ENCODE measurements around the gene UVRAG. TPM values are rescaled to one million over a fixed set of nuclear protein-coding genes. Genes with fewer than 3 reads are reported as not detected.

UVRAG gene
- total and polyA plus RNA-seq, 10 donors = 13.8 to 80.8 (median 42.9) TPM

- H3K9me3 ChIP-seq = no peaks in the 10 kb centered on the region
- H3K4me1 ChIP-seq = no peaks in the 10 kb centered on the region
- H3K4me3 ChIP-seq = no peak overlapping the region
- H3K36me3 ChIP-seq = peaks cover 0 to 48% (median 2%) of the 10 kb centered on the region in 6 donors
- no peak for DNase-seq
- intact Hi-C loops (cut with DNase I; ENCODE audit: low total_unique reads) = no loop called here
- 44 to 60% (median 47%) methylated on average over 1 of the region's 1 CpG for WGBS, 5 donors
- no peak overlapping the region for H3K27ac ChIP-seq
- TF ChIP-seq CTCF (IDR thresholded peaks at IDR 0.05 in 8 of 11, conservative IDR thresholded peaks at IDR 0.05 in 3 of 11) (no peak), POLR2A (IDR thresholded peaks at IDR 0.05) (no peak), POLR2AphosphoS5 (IDR thresholded peaks at IDR 0.05) (no peak)
- no peaks in the 10 kb centered on the region for H3K27me3 ChIP-seq (replicated peaks in 1 of 7)
Observed at GRCh38 chr11:76025068-76025467, 210.1 kb downstream of the UVRAG start.

GRCh38 chr11:76025817-76026216, 210.8 kb downstream of the UVRAG start:
- H3K27ac ChIP-seq = no peak overlapping the region
- H3K9me3 ChIP-seq = no peaks in the 10 kb centered on the region
- DNase-seq = no peak
- intact Hi-C loops (cut with DNase I; ENCODE audit: low total_unique reads) = no loop called here
- no peaks in the 10 kb centered on the region for H3K4me1 ChIP-seq
- peaks cover 0 to 48% (median under 1%) of the 10 kb centered on the region in 6 donors for H3K36me3 ChIP-seq
- H3K4me3 ChIP-seq = no peak overlapping the region
- TF ChIP-seq POLR2AphosphoS5 (IDR thresholded peaks at IDR 0.05) (no peak), POLR2A (IDR thresholded peaks at IDR 0.05) (no peak)
- H3K27me3 ChIP-seq (replicated peaks in 1 of 7) = no peaks in the 10 kb centered on the region
- 93 to 99% (median 96%) methylated on average over 3 of the region's 3 CpGs for WGBS, 5 donors

- Histone ChIP-seq H3K4me1 (no peaks in the 10 kb centered on the region), H3K27ac (no peak overlapping the region), H3K9me3 (no peaks in the 10 kb centered on the region), H3K36me3 (peaks cover 0 to 49% (median 0%) of the 10 kb centered on the region in 6 donors), H3K27me3 (replicated peaks in 1 of 7) (no peaks in the 10 kb centered on the region), H3K4me3 (no peak overlapping the region)
- no peak for DNase-seq
- TF ChIP-seq POLR2AphosphoS5 (IDR thresholded peaks at IDR 0.05) (no peak), POLR2A (IDR thresholded peaks at IDR 0.05) (no peak), CTCF (IDR thresholded peaks at IDR 0.05 in 8 of 11, conservative IDR thresholded peaks at IDR 0.05 in 3 of 11) (no peak)
- intact Hi-C loops (cut with DNase I; ENCODE audit: low total_unique reads) = no loop called here
Observed at GRCh38 chr11:76026281-76026680, 211.3 kb downstream of the UVRAG start.

GRCh38 chr11:76026862-76027261, 211.9 kb downstream of the UVRAG start:
- TF ChIP-seq POLR2A (IDR thresholded peaks at IDR 0.05) = no peak
- intact Hi-C loops (cut with DNase I; ENCODE audit: low total_unique reads) = no loop called here
- Histone ChIP-seq H3K4me1 (no peaks in the 10 kb centered on the region), H3K27me3 (replicated peaks in 1 of 7) (no peaks in the 10 kb centered on the region), H3K9me3 (no peaks in the 10 kb centered on the region), H3K36me3 (peaks cover 0 to 46% (median 0%) of the 10 kb centered on the region in 6 donors), H3K4me3 (no peak overlapping the region), H3K27ac (no peak overlapping the region)
- 87 to 98% (median 90%) methylated on average over 1 of the region's 1 CpG for WGBS, 5 donors
- no peak for DNase-seq

GRCh38 chr11:76030286-76030685, 215.3 kb downstream of the UVRAG start:
- Histone ChIP-seq H3K4me3 (no peak overlapping the region), H3K9me3 (no peaks in the 10 kb centered on the region), H3K36me3 (peaks cover 0 to 30% (median 0%) of the 10 kb centered on the region in 6 donors), H3K27ac (no peak overlapping the region), H3K4me1 (peaks cover 0 to 13% (median 3%) of the 10 kb centered on the region in 6 donors), H3K27me3 (replicated peaks in 1 of 7) (no peaks in the 10 kb centered on the region)
- TF ChIP-seq POLR2A (IDR thresholded peaks at IDR 0.05) = no peak
- no peak for TF ChIP-seq CTCF (IDR thresholded peaks at IDR 0.05 in 8 of 11, conservative IDR thresholded peaks at IDR 0.05 in 3 of 11)
- TF ChIP-seq POLR2AphosphoS5 (IDR thresholded peaks at IDR 0.05) = no peak
- no peak for DNase-seq
- WGBS, 5 donors = 91 to 98% (median 97%) methylated on average over 5 of the region's 5 CpGs
- intact Hi-C loops (cut with DNase I; ENCODE audit: low total_unique reads) = no loop called here

Measured in spleen (tissue), 11 donors.